Vagina (tissue), 2 donors: Measurements from ENCODE around the gene ROCK2. TPM values are rescaled to one million over a fixed set of nuclear protein-coding genes. Genes with fewer than 3 reads are reported as not detected.
"Not testable (repeated sequence)": the region's sequence is repeated elsewhere in the genome, so short reads cannot be mapped to it uniquely, and the experiment has no call there.

Experiments
- DNase-seq, 2 donors: peaks; one replicate each; pipeline ENCODE4 v3.0.0-alpha.2; 2017; ENCODE audit errors: extremely low spot score in 2 of 2
- H3K27ac ChIP-seq: fragments of 200-600 bp; sonication (generic); one replicate; pipeline ENCODE4 v1.5.1; 2019
- H3K27me3 ChIP-seq: fragments of 200-600 bp; sonication (generic); one replicate; pipeline ENCODE4 v1.5.1; 2019
- H3K36me3 ChIP-seq, 2 donors: fragments of 200-600 bp; sonication (generic); one replicate each; pipeline ENCODE4 v1.5.1; 2017 to 2019
- H3K4me1 ChIP-seq: fragments of 200-600 bp; sonication (generic); one replicate; pipeline ENCODE4 v1.5.1; 2019
- H3K4me3 ChIP-seq, 2 donors: fragments of 200-600 bp; sonication (generic); 1 replicate in 1 of 2; 2 replicates in 1 of 2; pipeline ENCODE4 v1.5.1; 2016 to 2019
- H3K9me3 ChIP-seq: fragments of 200-600 bp; sonication (generic); one replicate; pipeline ENCODE4 v1.5.1; 2019
- CTCF ChIP-seq, 3 experiments: fragments of 450-650 bp in 2 of 3; fragments of 200-600 bp in 1 of 3; sonication (generic) in 1 of 3; IDR thresholded peaks; one replicate each; pipeline ENCODE4 v1.5.1; 2017 to 2019; ENCODE audit warnings: antibody characterized with exemption in 3 of 3, mild to moderate bottlenecking in 2 of 3, moderate library complexity in 2 of 3
- POLR2A ChIP-seq, 2 donors: fragments of 450-650 bp; IDR thresholded peaks; one replicate each; pipeline ENCODE4 v1.6.1; 2017; ENCODE audit warnings: antibody characterized with exemption in 2 of 2, mild to moderate bottlenecking in 2 of 2, moderate library complexity in 2 of 2
- POLR2AphosphoS5 ChIP-seq, 2 donors: sonication (generic); formaldehyde crosslinking; IDR thresholded peaks; one replicate each; pipeline ENCODE4 v1.9.0; 2017; ENCODE audit warnings: antibody characterized with exemption in 2 of 2, mild to moderate bottlenecking in 2 of 2, low read depth in 1 of 2; ENCODE audit not compliant: insufficient read depth in 1 of 2
- intact Hi-C: fragments of 100-400 bp; cut with DNase I; formaldehyde crosslinking; loops from one replicate; pipeline ENCODE4 v1.15.1; 2023
- total RNA-seq: library from RNA; depleted of rRNA; stranded (reverse); fragments of >200 nt; gene quantifications from one replicate; pipeline ENCODE4 v1.2.3, GENCODE V29; 2016

Gene ROCK2
- total RNA-seq, 1 donor from 2014 or later: 49.4 TPM

- DNase-seq: no peak
- intact Hi-C loops: no loop called here
These were observed 76.5 kb downstream of the ROCK2 start for GRCh38 chr2:11267931-11268330.

GRCh38 chr2:11264818-11265217 is 79.6 kb downstream of the ROCK2 start:
- Histone ChIP-seq H3K4me3 (no peak overlapping the region), H3K27me3 (no peaks in the 10 kb centered on the region), H3K27ac (no peak overlapping the region), H3K4me1 (peaks cover 6% of the 10 kb centered on the region), H3K36me3 (no peaks in the 10 kb centered on the region), H3K9me3 (no peaks in the 10 kb centered on the region)
- no peak for TF ChIP-seq POLR2AphosphoS5 (IDR thresholded peaks at IDR 0.05; ENCODE audit: insufficient read depth in 1 of 2, low read depth in 1 of 2)
- TF ChIP-seq CTCF (IDR thresholded peaks at IDR 0.05): no peak
- no peak for TF ChIP-seq POLR2A (IDR thresholded peaks at IDR 0.05)
- intact Hi-C loops: no loop called here
- DNase-seq: no peak

More at GRCh38 chr2:11267931-11268330, 76.5 kb downstream of the ROCK2 start:
- Histone ChIP-seq H3K27ac (no peak overlapping the region), H3K27me3 (no peaks in the 10 kb centered on the region), H3K4me1 (peaks cover under 1% of the 10 kb centered on the region), H3K9me3 (no peaks in the 10 kb centered on the region), H3K4me3 (no peak overlapping the region), H3K36me3 (no peaks in the 10 kb centered on the region)
- TF ChIP-seq POLR2A (IDR thresholded peaks at IDR 0.05) (no peak), POLR2AphosphoS5 (IDR thresholded peaks at IDR 0.05; ENCODE audit: insufficient read depth in 1 of 2, low read depth in 1 of 2) (no peak), CTCF (IDR thresholded peaks at IDR 0.05) (no peak)

GRCh38 chr2:11264007-11264406 is 80.4 kb downstream of the ROCK2 start:
- intact Hi-C loops: no loop called here
- Histone ChIP-seq H3K4me3 (no peak overlapping the region), H3K4me1 (peaks cover 6% of the 10 kb centered on the region), H3K27ac (no peak overlapping the region), H3K36me3 (no peaks in the 10 kb centered on the region), H3K27me3 (no peaks in the 10 kb centered on the region), H3K9me3 (no peaks in the 10 kb centered on the region)
- TF ChIP-seq POLR2A (IDR thresholded peaks at IDR 0.05): no peak
- no peak for TF ChIP-seq POLR2AphosphoS5 (IDR thresholded peaks at IDR 0.05; ENCODE audit: insufficient read depth in 1 of 2, low read depth in 1 of 2)
- TF ChIP-seq CTCF (IDR thresholded peaks at IDR 0.05): no peak
- DNase-seq: no peak

- Histone ChIP-seq H3K9me3 (no peaks in the 10 kb centered on the region), H3K27ac (no peak overlapping the region), H3K36me3 (no peaks in the 10 kb centered on the region), H3K27me3 (no peaks in the 10 kb centered on the region), H3K4me3 (no peak overlapping the region), H3K4me1 (peaks cover 6% of the 10 kb centered on the region)
- intact Hi-C loops: no loop called here
- no peak for DNase-seq
- TF ChIP-seq POLR2A (IDR thresholded peaks at IDR 0.05): no peak
- no peak for TF ChIP-seq POLR2AphosphoS5 (IDR thresholded peaks at IDR 0.05; ENCODE audit: insufficient read depth in 1 of 2, low read depth in 1 of 2)
- no peak for TF ChIP-seq CTCF (IDR thresholded peaks at IDR 0.05)
These were observed 81.3 kb downstream of the ROCK2 start for GRCh38 chr2:11263177-11263576.

GRCh38 chr2:11262438-11262837 is 82.0 kb downstream of the ROCK2 start:
- H3K9me3 ChIP-seq, H3K4me3 ChIP-seq, intact Hi-C loops, H3K4me1 ChIP-seq, H3K36me3 ChIP-seq, H3K27me3 ChIP-seq, DNase-seq, H3K27ac ChIP-seq: not testable (repeated sequence)

GRCh38 chr2:11261564-11261963 is 82.9 kb downstream of the ROCK2 start:
- H3K4me3 ChIP-seq, H3K4me1 ChIP-seq, H3K27me3 ChIP-seq, H3K27ac ChIP-seq, H3K9me3 ChIP-seq, H3K36me3 ChIP-seq, DNase-seq, intact Hi-C loops: not testable (repeated sequence)
